GM20000 (cell line): ENCODE measurements around the gene GPR152.

Experiments
- DNase-seq: peaks from one replicate; pipeline ENCODE4 v3.0.0; 2012; ENCODE audit warnings: low spot score
- TF ChIP-seq, protein P1 (sequence below): IDR thresholded peaks from 2 replicates; pipeline ENCODE4 v1.5.1; 2012; ENCODE audit warnings: mild to moderate bottlenecking, control low read depth; ENCODE audit errors: extremely low read depth, missing control alignments

Gene GPR152

DNA sequence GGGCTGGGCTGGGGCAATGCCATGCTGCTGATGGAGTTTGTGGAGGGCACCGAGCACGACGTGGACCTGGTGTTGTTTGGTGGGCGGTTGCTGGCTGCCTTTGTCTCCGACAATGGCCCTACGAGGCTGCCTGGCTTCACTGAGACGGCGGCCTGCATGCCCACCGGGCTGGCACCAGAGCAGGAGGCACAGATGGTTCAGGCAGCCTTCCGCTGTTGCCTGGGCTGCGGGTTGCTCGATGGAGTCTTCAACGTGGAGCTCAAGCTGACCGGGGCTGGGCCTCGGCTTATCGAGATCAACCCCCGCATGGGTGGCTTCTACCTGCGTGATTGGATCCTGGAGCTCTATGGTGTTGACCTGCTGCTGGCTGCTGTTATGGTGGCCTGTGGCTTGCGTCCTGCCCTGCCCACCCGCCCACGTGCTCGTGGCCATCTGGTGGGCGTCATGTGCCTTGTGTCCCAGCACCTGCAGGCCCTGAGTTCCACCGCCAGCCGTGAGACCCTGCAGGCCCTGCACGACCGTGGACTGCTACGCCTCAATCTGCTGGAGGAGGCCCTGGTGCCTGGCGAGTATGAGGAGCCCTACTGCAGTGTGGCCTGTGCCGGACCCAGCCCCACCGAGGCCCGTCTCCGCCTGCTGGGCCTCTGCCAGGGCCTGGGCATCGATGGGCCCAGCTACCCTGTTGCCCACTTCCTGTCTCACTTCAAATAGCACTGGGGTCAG, 28.5 kb downstream of the GPR152 start:
- TF ChIP-seq, protein P1, sequence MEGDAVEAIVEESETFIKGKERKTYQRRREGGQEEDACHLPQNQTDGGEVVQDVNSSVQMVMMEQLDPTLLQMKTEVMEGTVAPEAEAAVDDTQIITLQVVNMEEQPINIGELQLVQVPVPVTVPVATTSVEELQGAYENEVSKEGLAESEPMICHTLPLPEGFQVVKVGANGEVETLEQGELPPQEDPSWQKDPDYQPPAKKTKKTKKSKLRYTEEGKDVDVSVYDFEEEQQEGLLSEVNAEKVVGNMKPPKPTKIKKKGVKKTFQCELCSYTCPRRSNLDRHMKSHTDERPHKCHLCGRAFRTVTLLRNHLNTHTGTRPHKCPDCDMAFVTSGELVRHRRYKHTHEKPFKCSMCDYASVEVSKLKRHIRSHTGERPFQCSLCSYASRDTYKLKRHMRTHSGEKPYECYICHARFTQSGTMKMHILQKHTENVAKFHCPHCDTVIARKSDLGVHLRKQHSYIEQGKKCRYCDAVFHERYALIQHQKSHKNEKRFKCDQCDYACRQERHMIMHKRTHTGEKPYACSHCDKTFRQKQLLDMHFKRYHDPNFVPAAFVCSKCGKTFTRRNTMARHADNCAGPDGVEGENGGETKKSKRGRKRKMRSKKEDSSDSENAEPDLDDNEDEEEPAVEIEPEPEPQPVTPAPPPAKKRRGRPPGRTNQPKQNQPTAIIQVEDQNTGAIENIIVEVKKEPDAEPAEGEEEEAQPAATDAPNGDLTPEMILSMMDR: no peak
- DNase-seq: no peak

DNA sequence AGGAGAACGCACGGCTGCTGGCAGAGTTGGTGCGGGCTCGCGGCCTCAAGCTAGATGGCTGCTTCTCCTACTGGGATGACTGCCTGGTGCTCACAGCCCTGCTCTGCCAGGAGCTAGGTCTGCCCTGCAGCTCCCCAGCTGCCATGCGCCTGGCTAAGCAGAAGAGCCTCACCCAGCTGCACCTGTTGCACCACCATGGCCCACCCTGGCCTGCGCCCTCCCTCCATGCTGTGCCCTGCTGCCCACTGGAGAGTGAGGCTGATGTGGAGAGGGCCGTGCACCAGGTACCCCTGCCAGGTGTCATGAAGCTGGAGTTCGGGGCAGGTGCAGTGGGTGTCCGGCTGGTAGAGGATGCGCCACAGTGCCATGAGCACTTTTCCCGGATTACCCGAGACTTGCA, 29.1 kb downstream of the GPR152 start:
- TF ChIP-seq, protein P1: no peak
- DNase-seq: no peak

DNA sequence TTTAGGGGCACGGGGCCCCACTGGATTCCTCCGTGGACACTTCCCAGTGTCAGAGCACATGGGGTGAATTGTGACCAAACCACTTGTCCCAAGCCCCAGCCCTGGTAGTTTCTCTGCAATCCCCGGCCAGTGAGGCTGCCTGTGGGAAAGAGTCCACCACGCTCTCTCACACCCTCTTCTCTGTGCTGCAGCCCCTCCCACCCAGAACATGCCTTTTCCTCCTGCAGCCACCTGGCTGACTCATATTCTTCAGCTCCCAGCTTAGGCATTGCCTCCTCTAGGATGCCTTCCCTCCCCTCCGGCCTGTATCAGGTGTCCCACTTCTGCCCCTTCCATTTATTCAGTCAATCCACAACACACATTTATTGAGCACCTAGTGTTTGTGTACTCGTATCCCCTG, 29.6 kb downstream of the GPR152 start:
- TF ChIP-seq, protein P1: no peak
- DNase-seq: no peak

DNA sequence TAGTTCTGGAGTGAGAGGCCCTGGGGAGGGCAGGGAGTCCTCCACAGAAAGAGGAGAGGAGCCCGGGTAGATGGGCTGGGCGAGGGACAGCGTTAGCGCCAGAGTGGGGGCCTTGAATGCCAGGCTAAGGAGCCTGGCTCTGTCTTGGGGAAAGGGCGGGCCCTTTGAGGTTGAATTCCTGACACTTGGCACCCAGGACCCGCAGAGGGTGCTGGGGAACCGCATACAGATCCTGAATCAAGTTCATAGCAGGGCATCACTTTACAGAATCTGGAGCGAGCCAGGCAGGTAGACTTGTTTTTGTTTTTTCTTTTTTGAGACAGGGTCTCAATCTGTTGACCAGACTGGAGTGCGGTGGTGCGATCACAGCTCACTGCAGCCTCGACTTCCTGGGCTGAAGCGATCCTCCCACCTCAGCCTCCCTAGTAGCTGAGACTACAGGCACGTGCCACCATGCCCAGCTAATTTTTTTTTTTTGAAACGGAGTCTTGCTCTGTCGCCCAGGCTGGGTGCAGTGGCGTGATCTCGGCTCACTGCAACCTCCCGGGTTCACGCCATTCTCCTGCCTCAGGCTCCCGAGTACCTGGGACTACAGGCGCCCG, 31.0 kb downstream of the GPR152 start:
- TF ChIP-seq, protein P1: no peak
- no peak for DNase-seq

DNA sequence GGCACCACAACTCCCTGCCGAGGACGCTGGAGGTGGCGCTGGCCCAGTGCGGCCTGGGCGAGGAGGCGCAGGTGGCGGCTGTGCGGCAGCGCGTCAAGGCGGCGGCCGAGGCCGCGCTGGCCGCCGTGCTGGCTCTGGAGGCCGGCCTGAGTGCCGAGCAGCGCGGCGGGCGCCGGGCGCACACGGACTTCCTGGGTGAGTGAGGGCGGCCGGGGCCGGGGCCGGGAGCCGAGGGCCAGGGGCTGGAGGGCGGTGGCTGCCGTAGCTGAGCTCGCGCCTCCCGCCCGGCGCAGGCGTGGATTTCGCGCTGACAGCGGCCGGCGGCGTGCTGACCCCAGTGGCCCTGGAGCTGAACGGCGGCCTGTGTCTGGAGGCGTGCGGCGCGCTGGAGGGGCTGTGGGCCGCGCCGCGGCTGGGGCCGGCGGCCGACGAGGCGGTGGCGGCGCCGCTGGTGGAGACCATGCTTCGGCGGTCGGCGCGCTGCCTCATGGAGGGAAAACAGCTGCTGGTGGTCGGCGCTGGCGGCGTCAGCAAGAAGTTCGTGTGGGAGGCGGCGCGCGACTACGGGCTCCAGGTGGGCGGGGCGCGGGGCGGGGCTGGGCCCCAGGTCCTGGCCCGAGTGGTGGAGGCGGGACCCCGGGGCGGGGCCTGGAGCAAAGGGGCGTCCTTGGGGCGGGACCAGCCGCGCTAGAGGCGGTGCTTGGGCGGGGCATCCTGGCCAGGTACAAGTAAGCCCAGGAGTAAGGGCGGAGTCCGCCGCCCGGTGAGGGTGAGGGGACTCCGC, 31.7 kb downstream of the GPR152 start:
- peak; percentile 100 for DNase-seq
- TF ChIP-seq, protein P1: no peak

DNA sequence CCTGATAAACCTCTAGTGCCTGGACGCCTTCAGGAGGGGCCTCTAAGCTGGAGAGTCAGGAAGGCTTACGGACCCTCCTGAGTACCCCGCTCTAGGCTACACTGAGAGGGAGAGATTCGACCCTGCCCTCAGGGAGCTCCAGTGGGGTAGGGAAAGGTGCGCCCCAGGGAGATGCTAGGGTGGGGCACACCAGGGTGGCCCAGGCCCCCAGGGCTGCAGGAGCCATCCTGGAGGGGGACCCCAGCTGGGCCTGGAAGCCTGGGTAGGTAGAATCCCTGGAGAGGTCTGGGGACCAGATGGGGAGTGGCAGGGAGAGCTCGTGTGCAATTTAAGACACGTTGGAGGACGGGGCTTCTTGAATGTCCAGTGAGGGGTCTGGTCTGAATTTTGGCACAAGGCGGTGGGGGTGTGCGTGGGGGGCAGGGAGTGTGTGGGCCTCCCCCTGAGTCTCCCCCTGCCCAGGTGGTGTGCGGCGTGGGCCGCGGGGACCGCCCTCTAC, 32.3 kb downstream of the GPR152 start:
- TF ChIP-seq, protein P1: no peak
- DNase-seq: no peak

DNA sequence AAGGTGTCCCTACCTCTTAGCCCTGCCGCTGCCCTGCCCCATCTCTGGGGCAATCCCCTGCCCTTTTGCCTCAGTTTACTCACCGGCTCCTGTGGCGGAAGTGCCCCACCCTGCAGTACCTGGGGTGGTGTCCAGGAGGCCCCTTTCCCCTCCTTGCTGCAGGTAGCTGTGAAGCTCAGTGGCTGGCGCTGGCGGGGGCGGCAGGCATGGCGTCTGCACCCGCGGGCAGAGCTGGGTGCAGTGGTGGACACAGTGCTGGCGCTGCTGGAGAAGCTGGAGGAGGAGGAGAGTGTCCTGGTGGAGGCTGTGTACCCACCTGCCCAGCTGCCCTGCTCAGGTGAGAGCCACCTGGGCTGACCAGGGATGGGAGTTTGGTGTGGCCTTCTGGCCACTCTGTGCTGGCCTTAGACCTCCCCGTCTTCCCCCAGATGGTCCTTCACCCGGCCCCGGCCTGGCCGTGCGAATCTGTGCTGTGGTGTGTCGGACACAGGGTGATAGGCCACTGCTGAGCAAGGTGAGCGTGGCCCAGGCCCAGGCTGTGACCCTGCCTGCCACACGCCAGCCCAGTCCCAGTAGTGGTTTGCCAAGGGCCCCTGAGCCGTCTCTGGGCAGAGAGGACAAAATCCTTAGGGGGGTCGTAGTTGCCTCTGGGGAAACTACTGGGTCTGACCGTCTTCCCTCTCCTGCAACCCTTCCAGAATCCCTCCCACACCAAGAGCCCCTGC, 33.0 kb downstream of the GPR152 start:
- TF ChIP-seq, protein P1: no peak
- DNase-seq: no peak
